H1 (cell line): Measurements from ENCODE around the gene FAM193A. TPM values are rescaled to one million over a fixed set of nuclear protein-coding genes. Genes with fewer than 3 reads are reported as not detected.

Source experiments
- CTCF ChIA-PET: fragments of 300-600 bp; sonication (Branson Sonifier 250); formaldehyde crosslinking; loops from one replicate; lab custom pipeline; 2021; ENCODE audit not compliant: partially characterized antibody; lab: Charles Lee
- POLR2A ChIA-PET: fragments of 300-600 bp; sonication (Branson Sonifier 250); formaldehyde crosslinking; loops from one replicate; lab custom pipeline; 2021; ENCODE audit warnings: inconsistent platforms; ENCODE audit not compliant: partially characterized antibody; lab: Charles Lee
- DNase-seq, 2 experiments: peaks; one replicate each; pipeline versions ENCODE4 v3.0.0 to v3.0.0-alpha.2; 2010 to 2022; ENCODE audit warnings: low spot score in 2 of 2, low read depth in 1 of 2, mixed read lengths in 1 of 2
- FAIRE-seq: peaks from 2 replicates; lab custom pipeline; 2011; peaks lifted over from hg19 to GRCh38; lab: Jason Lieb, UNC
- H2AFZ ChIP-seq: 2 replicates; pipeline ENCODE4 v1.8.1; 2012; ENCODE audit warnings: low read length, inconsistent platforms
- H2AK5ac ChIP-seq: 2 replicates; pipeline ENCODE4 v1.6.1; 2013; ENCODE audit warnings: low read depth, low read length
- H2BK120ac ChIP-seq: replicated peaks from 2 replicates; pipeline ENCODE3; 2013; ENCODE audit warnings: low read depth, low read length, inconsistent platforms
- H2BK12ac ChIP-seq: 2 replicates; pipeline ENCODE4 v1.6.1; 2013; ENCODE audit warnings: low read depth, low read length
- H2BK15ac ChIP-seq: 2 replicates; pipeline ENCODE4 v1.6.1; 2013; ENCODE audit warnings: low read length
- H2BK20ac ChIP-seq: 2 replicates; pipeline ENCODE4 v1.6.1; 2013; ENCODE audit warnings: low read length
- H2BK5ac ChIP-seq: 2 replicates; pipeline ENCODE4 v1.6.1; 2013; ENCODE audit warnings: low read depth, low read length
- H3K14ac ChIP-seq: 2 replicates; pipeline ENCODE4 v1.6.1; 2013; ENCODE audit warnings: inconsistent platforms; ENCODE audit not compliant: insufficient read length
- H3K18ac ChIP-seq: 2 replicates; pipeline ENCODE4 v1.6.1; 2013; ENCODE audit warnings: low read length; ENCODE audit errors: extremely low read depth
- H3K23ac ChIP-seq: 2 replicates; pipeline ENCODE4 v1.6.1; 2013; ENCODE audit warnings: inconsistent platforms; ENCODE audit not compliant: insufficient read length
- H3K23me2 ChIP-seq: 2 replicates; pipeline ENCODE4 v1.6.1; 2013; ENCODE audit warnings: low read depth, low read length
- H3K27ac ChIP-seq: 2 replicates; pipeline ENCODE4 v1.6.1; 2011; ENCODE audit warnings: low read depth, low read length, inconsistent platforms
- H3K27me3 ChIP-seq, 4 experiments: replicated peaks in 1 of 4; 1 replicate in 1 of 4; 2 replicates in 3 of 4; pipeline versions ENCODE4 v1.6.1 to v1.8.1; 2011 to 2013; ENCODE audit warnings: low read length in 3 of 4, mild to moderate bottlenecking in 3 of 4, inconsistent platforms in 2 of 4, mixed read lengths in 2 of 4, moderate library complexity in 1 of 4; ENCODE audit not compliant: control insufficient read depth in 3 of 4, insufficient read depth in 3 of 4; ENCODE audit errors: extremely low read depth in 1 of 4
- H3K36me3 ChIP-seq, 4 experiments: 2 replicates each; pipeline versions ENCODE4 v1.6.1 to v1.8.1; 2011 to 2013; ENCODE audit warnings: mild to moderate bottlenecking in 4 of 4, low read length in 3 of 4, moderate library complexity in 2 of 4, control low read depth in 1 of 4, inconsistent platforms in 1 of 4; ENCODE audit not compliant: insufficient read depth in 4 of 4, control insufficient read depth in 2 of 4
- H3K4ac ChIP-seq: replicated peaks from 2 replicates; pipeline ENCODE3; 2013; ENCODE audit warnings: low read length, low read depth, mixed read lengths, inconsistent platforms; ENCODE audit not compliant: insufficient read length
- H3K4me1 ChIP-seq, 4 experiments: replicated peaks in 1 of 4; 1 replicate in 1 of 4; 2 replicates in 3 of 4; pipeline versions ENCODE4 v1.6.1 to v1.8.1; 2011 to 2013; ENCODE audit warnings: low read length in 3 of 4, inconsistent platforms in 2 of 4, mixed read lengths in 1 of 4; ENCODE audit not compliant: insufficient read depth in 4 of 4, control insufficient read depth in 3 of 4
- H3K4me2 ChIP-seq, 2 experiments: 2 replicates each; pipeline versions ENCODE4 v1.6.1 to v1.8.1; 2011 to 2013; ENCODE audit warnings: low read depth in 2 of 2, low read length in 2 of 2, control low read depth in 1 of 2, inconsistent platforms in 1 of 2, mild to moderate bottlenecking in 1 of 2; ENCODE audit not compliant: insufficient read depth in 1 of 2
- H3K4me3 ChIP-seq, 4 experiments: fragments of 200-600, 300-600 bp in 1 of 4; sonication (generic), shearing (Covaris generic), sonication (Bioruptor Twin) in 1 of 4; 2 replicates each; pipeline versions ENCODE4 v1.5.1 to v1.8.1; 2011 to 2016; ENCODE audit warnings: low read length in 4 of 4, low read depth in 3 of 4, control low read depth in 2 of 4, inconsistent platforms in 2 of 4, mild to moderate bottlenecking in 2 of 4, mixed read lengths in 1 of 4, moderate library complexity in 1 of 4; ENCODE audit not compliant: insufficient read depth in 2 of 4; ENCODE audit errors: extremely low read depth in 1 of 4
- H3K56ac ChIP-seq: replicated peaks from 2 replicates; pipeline ENCODE3; 2013; ENCODE audit warnings: low read depth, mild to moderate bottlenecking, mixed read lengths, low read length, inconsistent platforms; ENCODE audit not compliant: insufficient read length
- H3K79me1 ChIP-seq: 2 replicates; pipeline ENCODE4 v1.6.1; 2013; ENCODE audit warnings: low read depth, low read length, control low read depth
- H3K79me2 ChIP-seq, 2 experiments: 2 replicates each; pipeline versions ENCODE4 v1.6.1 to v1.8.1; 2012 to 2013; ENCODE audit warnings: low read length in 2 of 2, mild to moderate bottlenecking in 2 of 2, inconsistent platforms in 1 of 2; ENCODE audit not compliant: insufficient read depth in 2 of 2, control insufficient read depth in 1 of 2
- H3K9ac ChIP-seq, 4 experiments: replicated peaks in 1 of 4; 1 replicate in 1 of 4; 2 replicates in 3 of 4; pipeline versions ENCODE4 v1.6.1 to v1.8.1; 2011 to 2013; ENCODE audit warnings: low read depth in 3 of 4, low read length in 3 of 4, control low read depth in 2 of 4, mild to moderate bottlenecking in 2 of 4, moderate library complexity in 2 of 4, inconsistent platforms in 1 of 4; ENCODE audit errors: extremely low read depth in 1 of 4
- H3K9me3 ChIP-seq, 2 experiments: 2 replicates each; pipeline versions ENCODE4 v1.6.1 to v1.8.1; 2012 to 2013; ENCODE audit warnings: mild to moderate bottlenecking in 2 of 2, moderate library complexity in 2 of 2, control low read depth in 1 of 2, inconsistent platforms in 1 of 2, low read depth in 1 of 2, low read length in 1 of 2, mixed read lengths in 1 of 2; ENCODE audit not compliant: insufficient read depth in 2 of 2
- H4K20me1 ChIP-seq, 2 experiments: replicated peaks in 1 of 2; 2 replicates each; pipeline versions ENCODE3 to v1.8.1; 2011 to 2013; ENCODE audit warnings: inconsistent platforms in 2 of 2, low read length in 2 of 2, mild to moderate bottlenecking in 1 of 2; ENCODE audit not compliant: insufficient read depth in 2 of 2, control insufficient read depth in 1 of 2
- H4K5ac ChIP-seq: 2 replicates; pipeline ENCODE4 v1.6.1; 2013; ENCODE audit warnings: low read length, low read depth, mixed read lengths, inconsistent platforms; ENCODE audit not compliant: insufficient read length
- H4K8ac ChIP-seq: 2 replicates; pipeline ENCODE4 v1.8.0; 2013; ENCODE audit warnings: mild to moderate bottlenecking, moderate library complexity, low read length, inconsistent platforms; ENCODE audit not compliant: insufficient read depth; ENCODE audit errors: extremely low read depth
- H4K91ac ChIP-seq: replicated peaks from 2 replicates; pipeline ENCODE3; 2013; ENCODE audit warnings: low read length, mixed read lengths, inconsistent platforms; ENCODE audit not compliant: insufficient read length
- CBX8 ChIP-seq: fragments of 300-800, 300-1000 bp; sonication (generic); IDR thresholded peaks from 2 replicates; pipeline ENCODE4 v1.7.1; 2016; ENCODE audit warnings: low read depth, low read length, borderline replicate concordance
- CREB1 ChIP-seq: IDR thresholded peaks from 2 replicates; pipeline ENCODE4 v1.6.1; 2012; ENCODE audit warnings: inconsistent platforms
- HDAC2 ChIP-seq, 2 experiments: fragments of 300-600 bp in 1 of 2; sonication (generic) in 1 of 2; IDR thresholded peaks; 2 replicates each; pipeline ENCODE4 v1.6.1; 2011 to 2012; ENCODE audit warnings: low read depth in 2 of 2, low read length in 2 of 2, mild to moderate bottlenecking in 2 of 2, moderate library complexity in 2 of 2, borderline replicate concordance in 1 of 2, inconsistent platforms in 1 of 2
- JUN ChIP-seq: IDR thresholded peaks from 2 replicates; pipeline ENCODE4 v1.6.1; 2011; ENCODE audit warnings: low read depth, mild to moderate bottlenecking, improper control_type of control experiment, low read length
- KDM1A ChIP-seq: fragments of 200-600, 300-600 bp; sonication (generic); IDR thresholded peaks from 2 replicates; pipeline ENCODE4 v1.7.1; 2016; ENCODE audit warnings: mild to moderate bottlenecking, low read length, borderline replicate concordance
- PHF8 ChIP-seq: fragments of 200-600 bp; sonication (generic); conservative IDR thresholded peaks from 2 replicates; pipeline ENCODE4 v1.7.1; 2012; ENCODE audit warnings: low read depth, mild to moderate bottlenecking, inconsistent platforms, low read length, moderate library complexity
- POLR2AphosphoS5 ChIP-seq: IDR thresholded peaks from 2 replicates; pipeline ENCODE4 v1.6.1; 2011; ENCODE audit warnings: low read depth, low read length
- SP2 ChIP-seq: IDR thresholded peaks from 2 replicates; pipeline ENCODE4 v1.6.1; 2012; ENCODE audit warnings: mild to moderate bottlenecking, low read length, inconsistent platforms
- TCF12 ChIP-seq: IDR thresholded peaks from 2 replicates; pipeline ENCODE4 v1.6.1; 2011; ENCODE audit warnings: low read depth, mild to moderate bottlenecking, low read length
- YY1 ChIP-seq: IDR thresholded peaks from 2 replicates; pipeline ENCODE4 v1.6.1; 2011; ENCODE audit warnings: low read depth, mild to moderate bottlenecking, low read length
- ZNF274 ChIP-seq: IDR thresholded peaks from 2 replicates; pipeline ENCODE4 v1.7.0; 2012; ENCODE audit warnings: low read length, borderline replicate concordance; ENCODE audit errors: extremely low read depth
- WGBS, 2 experiments: shearing (Covaris generic) in 1 of 2; methylation state at CpG; one replicate each; pipeline versions ENCODE4 v1.1.6 to v1.1.7; 2013 to 2015; ENCODE audit warnings: low lambda C conversion rate in 2 of 2, mixed read lengths in 2 of 2, inconsistent platforms in 1 of 2, low coverage in 1 of 2, missing lambda C conversion rate in 1 of 2; ENCODE audit not compliant: insufficient replicate concordance in 2 of 2, insufficient coverage in 1 of 2, insufficient read length in 1 of 2; ENCODE audit errors: extremely low coverage in 1 of 2, missing lambda C conversion rate in 1 of 2; 5-methylcytosine and 5-hydroxymethylcytosine counted together
- polyA plus RNA-seq, 7 experiments: library from polyadenylated mRNA; depleted of rRNA in 3 of 7; stranded (reverse) in 5 of 7; unstranded in 2 of 7; fragments of >200 nt in 5 of 7; fragments of 200-250 nt in 2 of 7; gene quantifications; 1 replicate in 5 of 7; 2 replicates in 1 of 7; 4 replicates in 1 of 7; pipeline versions ENCODE4 v1.2.1 to v1.2.3, GENCODE V29; 2011 to 2013; ENCODE audit warnings: missing spikeins in 2 of 7, mixed read lengths in 2 of 7
- total RNA-seq: library from RNA; stranded (reverse); fragmentation: NEBNext Ultra II Directional; extraction: Animal tissue kit (Norgen Biotek cat#: 25700); gene quantifications from 2 replicates; pipeline ENCODE4 v1.2.1, GENCODE V29; 2021

Gene FAM193A
- total and polyA plus RNA-seq, 2 of the 8 experiments (the other 6 are each of a cell fraction or from before 2014, with no cell fraction given) = 8.7 to 26.2 TPM

DNA sequence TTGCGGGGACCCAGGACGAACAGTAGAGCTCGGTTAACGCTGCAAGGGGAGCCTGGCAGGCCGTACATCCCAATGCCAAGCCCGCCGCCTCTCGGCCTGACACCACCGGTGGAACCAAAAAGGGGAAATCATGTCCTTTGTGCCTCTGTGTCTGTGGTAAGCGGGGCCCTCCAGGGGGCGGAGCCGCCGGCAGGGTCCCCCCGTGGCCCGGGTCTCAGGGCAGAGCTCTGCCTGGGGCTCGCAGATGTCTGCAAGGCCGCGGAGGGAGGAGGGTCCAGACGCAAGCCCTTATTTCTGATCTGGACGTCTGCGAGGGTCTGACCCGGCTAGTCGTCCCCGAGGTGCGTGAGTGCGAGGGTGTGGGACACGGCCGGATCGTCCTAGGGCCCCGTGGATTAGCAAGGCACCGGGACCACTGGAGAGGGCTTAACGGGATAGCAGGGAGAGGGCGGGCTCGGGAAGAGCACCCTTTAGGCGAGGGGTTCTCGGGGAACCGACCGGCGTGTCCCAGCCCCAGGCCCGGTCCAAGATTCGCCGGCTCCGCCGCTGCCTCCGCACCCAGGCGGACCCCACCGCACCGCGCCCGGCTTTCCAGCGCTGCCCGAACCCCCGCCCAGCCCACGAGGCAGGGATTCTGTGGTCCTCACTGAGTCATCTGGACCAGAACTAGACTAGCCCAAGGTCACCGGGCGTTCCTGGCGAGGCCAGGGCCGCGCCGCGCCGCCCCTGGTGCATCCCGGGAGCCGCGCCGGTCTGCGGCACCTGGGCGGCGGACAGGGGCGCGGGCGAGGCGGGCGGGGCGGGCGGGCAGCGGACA is 863 bp upstream of the FAM193A start:
- peak overlapping the region; percentile 84 for H3K27ac ChIP-seq
- H2AFZ ChIP-seq = 0 out of 2 replicates have a peak overlapping the region, but pooled peaks have one; percentile 4
- TF ChIP-seq HDAC2 (IDR thresholded peaks at IDR 0.05; ENCODE audit: borderline replicate concordance in 1 of 2, low read depth in 2 of 2, low read length in 2 of 2) = 0 out of 4 replicates have a peak, but pooled peaks have one; percentile 11 to 39
- TF ChIP-seq YY1 = no peak
- no peak for TF ChIP-seq CREB1
- TF ChIP-seq CBX8 = no peak
- no peak for TF ChIP-seq JUN
- TF ChIP-seq ZNF274 = no peak
- TF ChIP-seq SP2 = no peak
- TF ChIP-seq TCF12 = no peak
- no peak for TF ChIP-seq KDM1A
- TF ChIP-seq PHF8 = peak; percentile 72; the same call in 1 of the 2 replicates
- peak; percentile 41; the same call in 1 of the 2 replicates for TF ChIP-seq POLR2AphosphoS5

More for the DNA sequence above, 863 bp upstream of the FAM193A start:
- H3K9ac ChIP-seq = peak overlapping the region; percentile 72 to 82 (median 80)
- H3K36me3 ChIP-seq = no peaks in the 10 kb centered on the region
- H4K20me1 ChIP-seq = peaks cover 2 to 7% of the 10 kb centered on the region in 2 experiments
- no peak for FAIRE-seq
- peak overlapping the region; percentile 70 to 85 (median 78) for H3K4me3 ChIP-seq
- H4K91ac ChIP-seq = peak overlapping the region; percentile 91
- H2AK5ac ChIP-seq = no peak overlapping the region
- H2BK15ac ChIP-seq = no peak overlapping the region; the same call in 1 of the 2 replicates
- H2BK5ac ChIP-seq = peak overlapping the region; percentile 91; the same call in 1 of the 2 replicates
- peak overlapping the region; percentile 54 for H2BK120ac ChIP-seq
- peak overlapping the region; percentile 91 for H3K4ac ChIP-seq
- H3K9me3 ChIP-seq = no peaks in the 10 kb centered on the region
- peaks cover 0 to 5% (median 4%) of the 10 kb centered on the region in 4 experiments; a peak in 3 of 7 replicates for H3K4me1 ChIP-seq
- H3K23ac ChIP-seq = no peak overlapping the region
- DNase-seq = peak in 1 of 2 experiments; percentile 80
- H3K18ac ChIP-seq = peak overlapping the region; percentile 93
- no peak overlapping the region for H2BK20ac ChIP-seq
- H3K23me2 ChIP-seq = peaks cover 5% of the 10 kb centered on the region; the same call in 1 of the 2 replicates
- H4K8ac ChIP-seq = peak overlapping the region; percentile 95
- H3K14ac ChIP-seq = peak overlapping the region; percentile 56
- H4K5ac ChIP-seq = peak overlapping the region; percentile 91
- H3K4me2 ChIP-seq = peak overlapping the region; percentile 85 to 93
- H3K79me1 ChIP-seq = no peaks in the 10 kb centered on the region; the same call in 1 of the 2 replicates
- POLR2A ChIA-PET = interaction anchor here (0.6 to 6.4 kb wide), 15 partner anchors 12 to 1713 kb away, joined by 3 to 65 read pairs (median 3); partner anchors contain the start of gene RNF4
- peak overlapping the region; percentile 85 for H3K56ac ChIP-seq
- H2BK12ac ChIP-seq = peak overlapping the region; percentile 75; the same call in 1 of the 2 replicates
- 3% methylated on average over 46 of the region's 77 CpGs; no CpG with 5 or more reads in 1 of the 2 experiments for WGBS, 2 experiments
- peaks cover 16 to 34% of the 10 kb centered on the region in 2 experiments; a peak in 3 of 4 replicates for H3K79me2 ChIP-seq
- CTCF ChIA-PET = interaction anchor here (0.7 to 1.6 kb wide), 5 partner anchors 12 to 95 kb away, joined by 3 to 7 read pairs (median 5); no protein-coding TSS in a partner anchor
- no peaks in the 10 kb centered on the region for H3K27me3 ChIP-seq
